ENCODE measurements around the gene SLC25A25.
"Not testable (repeated sequence)": the region's sequence is repeated elsewhere in the genome, so short reads cannot be mapped to it uniquely, and the experiment has no call there.

Gene SLC25A25

DNA sequence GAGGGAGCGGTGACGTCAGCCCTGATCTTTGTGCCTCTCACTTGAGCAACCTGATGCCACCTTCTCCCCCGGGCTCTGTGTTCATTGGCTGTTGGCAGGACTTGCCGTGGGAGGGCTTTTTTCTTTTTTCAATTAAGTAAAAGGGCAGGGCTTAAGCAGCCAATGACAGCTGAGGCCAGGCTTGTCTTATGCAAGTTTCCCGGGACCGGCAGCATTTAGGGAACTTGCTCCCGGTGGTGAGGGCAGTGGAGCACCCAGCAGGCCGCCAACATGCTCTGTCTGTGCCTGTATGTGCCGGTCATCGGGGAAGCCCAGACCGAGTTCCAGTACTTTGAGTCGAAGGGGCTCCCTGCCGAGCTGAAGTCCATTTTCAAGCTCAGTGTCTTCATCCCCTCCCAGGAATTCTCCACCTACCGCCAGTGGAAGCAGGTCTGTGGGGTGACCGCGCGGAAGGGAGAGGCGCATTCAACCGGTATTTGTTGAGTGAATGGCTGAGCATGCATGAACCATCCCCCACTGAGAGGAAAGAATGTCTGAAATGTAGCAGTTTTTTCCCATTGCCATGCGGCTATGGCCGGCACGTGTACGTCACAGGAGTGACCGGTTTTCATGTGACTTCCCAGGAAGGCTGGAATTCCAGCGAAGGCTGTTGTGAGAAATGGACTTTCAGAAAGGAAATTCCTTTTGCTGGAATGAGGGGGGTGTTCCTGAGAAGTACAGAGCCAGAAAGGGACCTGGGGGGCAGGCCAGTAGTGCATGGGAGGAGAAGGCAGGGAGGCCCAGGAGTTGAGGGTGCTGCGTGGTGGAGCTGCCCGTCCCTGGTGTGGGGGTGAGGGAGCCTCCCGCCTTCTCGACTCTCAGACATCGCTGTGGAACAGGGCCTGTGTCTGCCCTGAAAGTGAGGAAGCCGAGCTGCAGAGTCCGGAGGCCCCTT lies 30.5 kb downstream of the SLC25A25 start:
- DNase-seq = peak; percentile 46

DNA sequence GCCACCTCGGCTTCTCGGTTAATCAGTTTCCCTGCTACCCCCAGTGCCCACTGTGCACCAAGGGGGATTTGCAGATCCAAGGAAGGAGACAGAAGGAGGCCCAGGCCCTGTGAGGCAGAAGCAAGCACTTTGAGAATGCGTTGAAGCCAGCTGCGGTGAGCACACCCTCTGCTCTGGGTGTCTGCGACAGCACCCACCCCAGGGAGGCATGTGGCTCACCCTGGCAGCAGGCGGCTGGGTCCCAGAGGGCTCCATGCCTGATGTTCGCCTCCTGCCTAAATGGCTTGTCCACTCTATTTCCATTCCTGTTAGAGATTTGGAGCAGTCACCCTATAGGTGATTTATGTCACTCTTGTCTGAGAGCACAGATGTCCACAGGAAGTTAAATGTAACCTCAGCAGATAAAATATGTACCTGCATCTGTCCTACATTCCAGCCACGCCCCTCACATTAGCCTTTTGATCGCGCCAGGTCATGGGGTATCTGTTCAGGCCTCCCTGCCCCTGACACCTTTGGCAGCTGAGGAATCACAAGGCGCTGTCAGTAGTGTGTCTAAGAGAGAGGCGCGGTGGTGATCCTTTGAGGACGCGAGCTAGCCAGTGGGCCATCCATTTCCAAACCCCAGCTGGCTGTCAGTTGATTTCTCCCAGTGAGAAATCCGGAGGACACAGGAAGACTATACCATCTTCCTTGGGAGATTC lies 31.3 kb downstream of the SLC25A25 start:
- DNase-seq = no peak

DNA sequence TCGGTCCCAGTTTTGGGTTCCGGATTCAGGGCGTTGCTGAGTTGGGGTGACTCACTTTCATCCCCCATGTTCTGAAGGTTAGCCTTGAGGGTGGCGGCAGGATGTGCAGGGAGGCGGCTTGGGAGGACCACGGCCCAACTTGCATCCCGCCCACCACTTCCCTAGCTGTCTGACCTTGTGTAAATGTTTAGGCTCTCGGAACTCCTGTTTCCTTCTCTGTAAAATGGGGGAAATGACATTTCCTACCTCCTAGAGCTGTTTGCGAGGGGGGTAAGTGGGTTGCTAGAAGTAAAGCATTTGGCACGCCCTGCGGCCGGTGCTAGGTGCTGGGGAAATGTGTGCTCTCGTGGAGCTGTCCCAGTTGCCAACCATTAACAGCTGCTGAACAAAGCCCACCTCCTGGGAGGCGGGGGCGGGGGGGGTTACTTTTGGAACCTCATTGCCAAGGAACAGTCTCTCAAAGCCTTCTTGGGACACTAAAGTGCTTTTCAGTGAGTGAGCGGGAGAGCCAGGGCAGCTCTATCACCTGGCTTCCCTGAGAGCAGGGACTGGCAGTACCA lies 32.0 kb downstream of the SLC25A25 start:
- no peak for DNase-seq

DNA sequence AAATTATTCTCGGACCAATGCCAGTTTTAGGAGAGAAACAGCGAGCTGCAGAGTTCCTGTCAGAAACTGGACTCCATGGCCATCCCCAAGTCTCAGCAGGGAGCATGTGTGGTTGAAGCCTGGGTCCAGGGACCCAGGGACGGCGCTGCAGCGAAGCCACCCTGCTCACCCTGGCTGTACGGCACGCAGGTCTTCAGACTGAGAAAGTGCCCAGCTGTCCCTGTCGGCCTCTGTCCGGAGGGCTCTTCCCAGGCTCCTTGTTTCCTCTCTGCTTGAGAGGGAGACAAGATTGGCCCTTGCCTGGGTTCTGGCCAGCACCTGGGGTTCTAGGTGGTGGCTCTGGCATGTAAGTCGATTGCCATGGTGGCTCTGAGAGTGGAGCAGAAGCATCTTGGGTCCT lies 32.5 kb downstream of the SLC25A25 start:
- DNase-seq = no peak

DNA sequence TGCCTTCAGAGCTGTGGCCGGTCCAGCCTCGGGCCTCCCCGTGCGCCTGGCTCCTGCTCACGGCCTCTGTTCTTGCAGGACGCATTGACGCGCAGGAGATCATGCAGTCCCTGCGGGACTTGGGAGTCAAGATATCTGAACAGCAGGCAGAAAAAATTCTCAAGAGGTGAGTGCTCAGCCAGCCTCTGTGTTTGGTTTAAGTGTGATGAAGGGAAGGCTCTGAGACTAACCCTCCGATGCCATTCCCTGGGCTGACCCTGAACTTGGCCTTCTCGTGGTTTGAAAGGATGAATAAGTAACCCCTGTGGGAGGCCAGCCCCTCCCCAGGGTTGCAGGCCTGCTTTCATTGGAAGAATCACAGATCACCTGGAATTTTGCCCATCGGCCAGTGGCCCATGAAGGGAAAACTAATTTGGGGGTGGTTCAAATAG lies 33.2 kb downstream of the SLC25A25 start:
- no peak for DNase-seq

DNA sequence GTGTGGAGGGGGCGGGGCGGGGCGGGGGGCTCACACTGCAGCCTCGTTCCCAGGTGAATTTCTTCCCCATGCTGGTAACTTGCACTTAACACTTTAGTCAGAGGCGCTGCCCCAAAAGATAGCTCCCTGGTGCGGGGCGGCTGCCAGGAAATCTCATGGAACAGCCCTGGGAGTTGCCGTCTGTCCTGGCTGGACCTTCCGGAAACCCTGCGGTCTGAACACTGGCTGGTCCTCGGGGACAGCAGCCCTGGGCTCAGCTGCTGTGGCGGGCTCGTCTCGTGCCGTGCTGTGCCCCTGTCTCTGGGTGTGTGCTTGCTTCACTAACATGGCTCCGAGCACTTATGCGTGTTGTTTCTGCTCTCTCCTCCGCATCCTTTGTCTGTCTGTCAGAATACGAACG lies 33.7 kb downstream of the SLC25A25 start:
- DNase-seq = no peak

DNA sequence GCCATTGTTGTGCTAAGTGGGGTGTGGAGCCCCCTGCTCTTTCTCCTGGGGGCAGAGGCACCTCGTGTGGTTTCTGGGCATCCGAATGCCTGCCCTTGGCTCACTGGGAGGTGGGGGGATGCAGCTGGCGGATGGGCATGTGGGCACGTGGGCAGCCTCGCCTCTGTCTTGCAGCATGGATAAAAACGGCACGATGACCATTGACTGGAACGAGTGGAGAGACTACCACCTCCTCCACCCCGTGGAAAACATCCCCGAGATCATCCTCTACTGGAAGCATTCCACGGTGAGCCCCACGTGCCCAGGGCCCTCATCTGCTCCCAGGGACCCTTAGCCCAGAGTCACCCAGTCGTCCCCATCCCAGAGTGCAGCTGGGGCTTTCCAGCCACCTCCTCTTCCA lies 34.2 kb downstream of the SLC25A25 start:
- no peak for DNase-seq

DNA sequence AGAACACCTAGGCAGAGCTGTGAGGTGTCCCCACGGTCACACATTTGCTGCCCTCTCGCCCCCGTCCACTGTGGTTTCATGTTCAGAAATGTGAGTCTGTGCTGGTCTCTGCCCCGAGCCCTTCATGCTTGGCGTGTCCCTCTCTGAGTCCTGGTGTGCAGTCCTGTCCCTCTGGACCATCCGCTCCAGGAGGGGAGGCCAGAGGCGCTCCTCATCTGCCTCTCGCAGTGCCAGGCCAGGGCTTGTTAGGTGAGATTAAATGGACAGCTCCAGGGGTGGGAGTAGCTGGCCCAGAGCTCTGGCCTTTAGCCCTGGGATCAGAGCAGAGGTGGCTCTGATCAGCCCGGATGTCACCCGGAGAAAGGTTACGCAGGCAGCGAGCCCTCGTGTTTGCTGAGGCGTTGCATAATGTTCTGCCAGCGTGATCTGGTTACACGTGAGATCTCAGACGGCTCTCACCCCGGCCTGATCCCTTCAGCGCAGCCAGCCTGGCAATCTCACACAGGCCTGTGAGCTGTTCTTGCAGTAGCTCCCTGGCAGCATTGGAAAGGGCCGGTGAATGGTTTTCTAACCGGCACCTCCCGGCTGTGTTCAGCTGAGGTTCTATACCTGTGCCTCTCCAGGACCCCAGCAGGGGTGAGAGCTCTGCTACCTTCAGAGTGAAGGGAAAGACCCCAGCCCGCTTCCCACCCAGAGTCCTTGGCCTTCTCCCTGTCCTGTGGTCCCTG lies 35.0 kb downstream of the SLC25A25 start:
- no peak for DNase-seq

DNA sequence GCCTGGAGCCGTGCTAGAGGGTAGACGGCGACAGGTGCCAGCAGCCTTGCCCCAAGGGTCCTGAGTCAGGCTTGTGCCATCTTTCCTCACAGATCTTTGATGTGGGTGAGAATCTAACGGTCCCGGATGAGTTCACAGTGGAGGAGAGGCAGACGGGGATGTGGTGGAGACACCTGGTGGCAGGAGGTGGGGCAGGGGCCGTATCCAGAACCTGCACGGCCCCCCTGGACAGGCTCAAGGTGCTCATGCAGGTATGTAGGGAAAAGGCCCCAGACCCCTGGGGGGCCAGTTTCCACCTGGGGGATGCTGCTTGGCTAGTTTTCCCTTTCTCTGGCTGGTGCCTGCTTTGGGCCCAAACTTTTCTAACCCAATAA lies 35.5 kb downstream of the SLC25A25 start:
- peak; percentile 49 for DNase-seq

DNA sequence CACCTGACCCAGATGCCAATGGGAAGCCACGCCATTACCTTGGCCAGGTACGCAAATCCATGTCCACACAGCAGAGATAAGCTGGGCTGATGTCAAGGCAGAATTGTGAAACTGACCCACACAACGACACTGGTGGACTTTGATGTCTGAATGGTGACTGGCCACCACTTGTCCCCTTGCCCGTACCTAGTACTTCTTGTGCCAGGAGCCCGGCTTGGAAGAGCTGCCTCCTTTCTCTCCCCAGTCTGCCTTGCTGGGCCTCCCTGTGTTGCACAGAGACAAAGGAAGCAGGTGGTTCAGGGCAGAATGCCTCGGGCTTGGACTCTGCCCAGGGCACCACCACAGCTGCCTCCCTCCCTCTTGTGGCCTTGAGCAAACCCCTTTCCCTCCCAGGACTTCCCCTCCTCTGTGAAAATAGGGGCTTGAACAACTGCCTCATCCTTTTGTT lies 36.2 kb downstream of the SLC25A25 start:
- DNase-seq = no peak

DNA sequence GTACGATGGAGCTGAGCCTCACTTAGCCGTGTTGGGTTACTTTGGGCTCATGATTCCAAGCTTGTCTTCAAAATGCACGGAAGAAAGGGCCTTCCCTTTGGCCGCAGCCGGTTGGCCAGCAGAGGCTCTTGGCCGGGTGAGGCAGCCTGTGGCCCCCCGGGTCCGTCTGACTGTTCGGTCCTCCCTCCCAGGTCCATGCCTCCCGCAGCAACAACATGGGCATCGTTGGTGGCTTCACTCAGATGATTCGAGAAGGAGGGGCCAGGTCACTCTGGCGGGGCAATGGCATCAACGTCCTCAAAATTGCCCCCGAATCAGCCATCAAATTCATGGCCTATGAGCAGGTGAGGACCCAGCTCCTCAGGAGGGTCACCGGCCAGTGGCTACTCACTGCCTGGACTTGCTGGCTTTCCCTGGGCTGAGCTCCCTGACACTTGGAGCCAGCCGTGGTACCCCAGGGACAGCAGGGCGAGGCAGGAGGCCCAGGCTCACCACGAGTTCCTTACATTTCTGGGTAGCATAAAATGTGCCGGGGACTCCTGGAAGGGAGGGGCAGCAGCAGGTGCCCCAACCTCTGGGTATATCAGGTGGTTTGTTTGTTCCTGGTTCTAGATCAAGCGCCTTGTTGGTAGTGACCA lies 37.6 kb downstream of the SLC25A25 start:
- no peak for DNase-seq

DNA sequence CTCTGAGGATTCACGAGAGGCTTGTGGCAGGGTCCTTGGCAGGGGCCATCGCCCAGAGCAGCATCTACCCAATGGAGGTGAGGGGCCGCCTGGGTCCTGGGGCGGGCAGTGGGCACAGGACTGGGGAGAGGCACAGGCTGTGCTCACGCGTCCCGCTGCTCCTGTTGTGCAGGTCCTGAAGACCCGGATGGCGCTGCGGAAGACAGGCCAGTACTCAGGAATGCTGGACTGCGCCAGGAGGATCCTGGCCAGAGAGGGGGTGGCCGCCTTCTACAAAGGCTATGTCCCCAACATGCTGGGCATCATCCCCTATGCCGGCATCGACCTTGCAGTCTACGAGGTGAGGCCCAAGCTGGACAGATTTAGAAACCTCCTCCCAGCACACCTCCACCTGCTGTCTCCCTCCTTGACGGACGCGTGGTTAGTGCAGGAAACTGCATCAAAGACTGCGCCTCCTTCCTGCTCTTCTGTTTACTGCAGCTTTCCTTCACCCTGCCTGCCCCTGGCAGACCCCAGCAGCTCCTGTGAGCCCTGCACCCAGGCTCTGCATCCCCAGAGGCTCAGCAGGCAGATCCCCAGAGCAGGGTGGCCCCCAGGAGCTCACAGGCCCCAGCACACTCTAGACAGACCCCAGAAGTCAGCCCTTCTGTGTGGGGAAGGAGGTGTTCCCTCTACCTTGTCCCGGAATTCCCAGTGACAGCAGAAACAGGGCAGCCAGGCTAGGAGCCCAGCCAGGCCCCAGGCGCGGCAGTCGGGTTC lies 38.3 kb downstream of the SLC25A25 start:
- DNase-seq = no peak

DNA sequence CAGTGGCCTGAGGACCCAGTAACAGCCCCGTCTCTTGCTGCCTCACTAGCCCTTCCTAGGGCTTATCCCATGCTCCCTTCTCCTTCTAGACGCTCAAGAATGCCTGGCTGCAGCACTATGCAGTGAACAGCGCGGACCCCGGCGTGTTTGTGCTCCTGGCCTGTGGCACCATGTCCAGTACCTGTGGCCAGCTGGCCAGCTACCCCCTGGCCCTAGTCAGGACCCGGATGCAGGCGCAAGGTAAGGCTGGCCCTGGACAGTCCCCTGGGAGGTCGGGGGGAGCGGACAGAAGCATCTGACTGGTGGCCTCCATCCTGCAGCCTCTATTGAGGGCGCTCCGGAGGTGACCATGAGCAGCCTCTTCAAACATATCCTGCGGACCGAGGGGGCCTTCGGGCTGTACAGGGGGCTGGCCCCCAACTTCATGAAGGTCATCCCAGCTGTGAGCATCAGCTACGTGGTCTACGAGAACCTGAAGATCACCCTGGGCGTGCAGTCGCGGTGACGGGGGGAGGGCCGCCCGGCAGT lies 39.0 kb downstream of the SLC25A25 start:
- no peak for DNase-seq

DNA sequence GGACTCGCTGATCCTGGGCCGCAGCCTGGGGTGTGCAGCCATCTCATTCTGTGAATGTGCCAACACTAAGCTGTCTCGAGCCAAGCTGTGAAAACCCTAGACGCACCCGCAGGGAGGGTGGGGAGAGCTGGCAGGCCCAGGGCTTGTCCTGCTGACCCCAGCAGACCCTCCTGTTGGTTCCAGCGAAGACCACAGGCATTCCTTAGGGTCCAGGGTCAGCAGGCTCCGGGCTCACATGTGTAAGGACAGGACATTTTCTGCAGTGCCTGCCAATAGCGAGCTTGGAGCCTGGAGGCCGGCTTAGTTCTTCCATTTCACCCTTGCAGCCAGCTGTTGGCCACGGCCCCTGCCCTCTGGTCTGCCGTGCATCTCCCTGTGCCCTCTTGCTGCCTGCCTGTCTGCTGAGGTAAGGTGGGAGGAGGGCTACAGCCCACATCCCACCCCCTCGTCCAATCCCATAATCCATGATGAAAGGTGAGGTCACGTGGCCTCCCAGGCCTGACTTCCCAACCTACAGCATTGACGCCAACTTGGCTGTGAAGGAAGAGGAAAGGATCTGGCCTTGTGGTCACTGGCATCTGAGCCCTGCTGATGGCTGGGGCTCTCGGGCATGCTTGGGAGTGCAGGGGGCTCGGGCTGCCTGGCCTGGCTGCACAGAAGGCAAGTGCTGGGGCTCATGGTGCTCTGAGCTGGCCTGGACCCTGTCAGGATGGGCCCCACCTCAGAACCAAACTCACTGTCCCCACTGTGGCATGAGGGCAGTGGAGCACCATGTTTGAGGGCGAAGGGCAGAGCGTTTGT lies 39.6 kb downstream of the SLC25A25 start:
- no peak for DNase-seq

DNA sequence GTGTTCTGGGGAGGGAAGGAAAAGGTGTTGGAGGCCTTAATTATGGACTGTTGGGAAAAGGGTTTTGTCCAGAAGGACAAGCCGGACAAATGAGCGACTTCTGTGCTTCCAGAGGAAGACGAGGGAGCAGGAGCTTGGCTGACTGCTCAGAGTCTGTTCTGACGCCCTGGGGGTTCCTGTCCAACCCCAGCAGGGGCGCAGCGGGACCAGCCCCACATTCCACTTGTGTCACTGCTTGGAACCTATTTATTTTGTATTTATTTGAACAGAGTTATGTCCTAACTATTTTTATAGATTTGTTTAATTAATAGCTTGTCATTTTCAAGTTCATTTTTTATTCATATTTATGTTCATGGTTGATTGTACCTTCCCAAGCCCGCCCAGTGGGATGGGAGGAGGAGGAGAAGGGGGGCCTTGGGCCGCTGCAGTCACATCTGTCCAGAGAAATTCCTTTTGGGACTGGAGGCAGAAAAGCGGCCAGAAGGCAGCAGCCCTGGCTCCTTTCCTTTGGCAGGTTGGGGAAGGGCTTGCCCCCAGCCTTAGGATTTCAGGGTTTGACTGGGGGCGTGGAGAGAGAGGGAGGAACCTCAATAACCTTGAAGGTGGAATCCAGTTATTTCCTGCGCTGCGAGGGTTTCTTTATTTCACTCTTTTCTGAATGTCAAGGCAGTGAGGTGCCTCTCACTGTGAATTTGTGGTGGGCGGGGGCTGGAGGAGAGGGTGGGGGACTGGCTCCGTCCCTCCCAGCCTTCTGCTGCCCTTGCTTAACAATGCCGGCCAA lies 40.4 kb downstream of the SLC25A25 start:
- no peak for DNase-seq

DNA sequence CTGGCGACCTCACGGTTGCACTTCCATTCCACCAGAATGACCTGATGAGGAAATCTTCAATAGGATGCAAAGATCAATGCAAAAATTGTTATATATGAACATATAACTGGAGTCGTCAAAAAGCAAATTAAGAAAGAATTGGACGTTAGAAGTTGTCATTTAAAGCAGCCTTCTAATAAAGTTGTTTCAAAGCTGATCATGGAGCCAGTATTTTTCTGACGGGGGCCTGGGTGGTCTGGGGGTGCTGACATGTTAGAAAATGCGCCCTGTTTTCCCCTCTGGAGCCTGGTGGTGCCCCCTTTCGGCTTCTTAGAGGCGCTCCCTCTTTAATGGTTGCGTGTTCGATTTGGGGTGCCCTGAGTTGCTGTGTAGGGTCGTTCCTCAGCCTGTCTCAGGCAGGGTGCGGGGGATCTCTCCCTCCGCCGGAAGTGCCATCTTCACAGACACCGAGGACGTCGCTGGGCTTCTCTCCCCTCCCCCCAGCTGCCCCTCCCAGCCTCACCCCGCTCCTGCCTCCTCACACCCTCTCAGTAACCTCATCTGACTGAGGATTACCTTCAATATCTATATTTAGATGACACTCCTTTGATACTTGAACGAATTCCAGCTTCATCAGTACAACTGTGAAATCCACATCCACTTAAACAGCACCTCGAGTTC lies 41.1 kb downstream of the SLC25A25 start:
- DNase-seq = no peak

DNA sequence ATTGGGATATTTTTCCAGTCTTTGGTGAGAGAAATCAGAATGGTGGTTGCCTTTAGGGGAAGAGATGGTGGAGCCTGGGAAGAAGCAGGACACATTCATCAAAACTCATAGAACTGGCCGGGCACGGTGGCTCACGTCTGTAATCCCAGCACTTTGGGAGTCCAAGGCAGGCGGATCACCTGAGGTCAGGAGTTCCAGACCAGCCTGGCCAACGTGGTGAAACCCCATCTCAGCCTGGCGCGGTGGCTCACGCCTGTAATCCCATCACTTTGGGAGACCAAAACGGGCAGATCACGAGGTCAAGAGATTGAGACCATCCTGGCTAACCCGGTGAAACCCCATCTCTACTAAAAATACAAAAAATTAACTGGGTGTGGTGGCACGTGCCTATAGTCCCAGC lies 43.7 kb downstream of the SLC25A25 start:
- DNase-seq = not testable (repeated sequence)

DNA sequence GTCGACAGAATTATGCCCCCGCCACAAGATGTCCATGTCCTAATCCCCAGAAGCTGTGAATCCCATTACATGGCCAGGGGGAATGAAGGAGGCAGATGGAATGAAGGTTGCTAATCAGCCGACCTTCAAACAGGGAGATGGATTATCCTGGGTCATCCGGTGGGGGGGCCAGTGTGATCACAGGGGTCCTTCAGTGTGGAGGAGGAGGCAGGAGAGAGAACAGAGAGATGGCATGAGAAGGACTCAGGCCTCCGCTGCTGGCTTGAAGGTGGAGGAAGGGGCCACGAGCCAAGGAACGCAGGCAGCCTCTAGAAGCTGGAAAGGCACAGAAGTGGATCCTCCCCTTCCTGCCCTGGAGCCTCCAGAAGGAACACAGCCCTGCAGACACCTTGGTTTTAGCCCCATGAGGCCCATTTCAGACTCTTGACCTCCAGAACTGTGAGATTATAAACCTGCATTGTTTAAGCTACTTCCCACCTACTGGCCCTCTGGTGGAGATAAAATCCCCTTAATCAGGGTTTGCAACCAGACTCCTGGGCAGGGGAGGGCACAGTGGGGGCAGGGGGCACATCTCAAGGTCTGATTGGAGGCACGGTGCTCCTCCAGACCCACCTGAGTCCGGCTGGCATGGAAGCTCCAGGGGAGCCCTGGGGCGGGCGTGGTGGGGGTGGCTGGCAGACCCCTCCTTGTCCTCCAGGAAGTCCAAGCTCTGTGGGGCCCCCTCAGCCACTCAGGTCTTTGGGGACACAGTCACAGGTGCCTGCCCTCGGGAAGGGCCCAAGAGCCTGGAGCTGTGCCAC lies 45.7 kb downstream of the SLC25A25 start:
- DNase-seq = no peak

Measured in activated CD4-positive, alpha-beta T cell treated with anti-CD3 and anti-CD28 coated beads, Interleukin-2, Interleukin-6, amounts not matched to agents 100 ng/mL and 50 ng/mL, durations not matched to agents 16 hours and 8 hours (primary cell).